SK-N-SH treated with all-trans-retinoic acid at 6 μM for 48 hours (cell line): ENCODE measurements around the gene MRGPRX2.

Experiments used
- ARNTL ChIP-seq: fragments of 450-650 bp; formaldehyde crosslinking; IDR thresholded peaks from 2 replicates; pipeline ENCODE4 v1.5.0; 2020; ENCODE audit warnings: low read depth, mild to moderate bottlenecking, moderate library complexity, borderline replicate concordance
- CSDC2 ChIP-seq: fragments of 250-450 bp; sonication (Bioruptor Pico); IDR thresholded peaks from 2 replicates; pipeline ENCODE4 v1.5.0; 2020; ENCODE audit warnings: mild to moderate bottlenecking, moderate library complexity
- ESRRG ChIP-seq: fragments of 250-450 bp; sonication (Bioruptor Pico); IDR thresholded peaks from 2 replicates; pipeline ENCODE4 v1.6.1; 2021; ENCODE audit warnings: mild to moderate bottlenecking
- ZFP3 ChIP-seq: fragments of 250-450 bp; sonication (Bioruptor Pico); IDR thresholded peaks from 2 replicates; pipeline ENCODE4 v1.5.0; 2020; ENCODE audit warnings: mild to moderate bottlenecking, moderate library complexity

GRCh38 chr11:19025481-19026406 lies 34.8 kb downstream of the MRGPRX2 start:
- TF ChIP-seq ZFP3 (CRISPR knock-in tag) (no peak), ARNTL (CRISPR knock-in tag) (no peak), CSDC2 (CRISPR knock-in tag) (no peak), ESRRG (CRISPR knock-in tag) (no peak)
